GM18498 (cell line): ENCODE measurements around the gene UBE2D2.

Experiments used
- ATAC-seq: cut with Tn5 transposase; IDR thresholded peaks from one replicate; pipeline ENCODE4 v1.9.1; 2021; ENCODE audit warnings: mild to moderate bottlenecking, moderate library complexity; ENCODE audit not compliant: unreplicated experiment

The UBE2D2 gene

GRCh38 chr5:139646111-139646510 is 85.0 kb downstream of the UBE2D2 start:
- ATAC-seq = no peak

GRCh38 chr5:139646912-139647505 is 85.9 kb downstream of the UBE2D2 start:
- ATAC-seq = no peak

GRCh38 chr5:139647506-139648204 is 86.5 kb downstream of the UBE2D2 start:
- ATAC-seq = no peak

GRCh38 chr5:139648205-139649081 is 87.3 kb downstream of the UBE2D2 start, which contains the start of gene CXXC5:
TSS of gene CXXC5 (plus strand) at chr5:139648349. CDS start at chr5:139680524, 32,175 bp downstream.
- ATAC-seq = peak; percentile 30

GRCh38 chr5:139649082-139649991 is 88.2 kb downstream of the UBE2D2 start:
- no peak for ATAC-seq

- ATAC-seq = no peak
These were observed 89.0 kb downstream of the UBE2D2 start for GRCh38 chr5:139650031-139650688.

- no peak for ATAC-seq
These were observed 89.5 kb downstream of the UBE2D2 start for GRCh38 chr5:139650689-139651042.

- ATAC-seq = no peak
These were observed 90.1 kb downstream of the UBE2D2 start for GRCh38 chr5:139651043-139651834.

GRCh38 chr5:139651853-139652787 is 91.0 kb downstream of the UBE2D2 start:
- ATAC-seq = peak; percentile 39

GRCh38 chr5:139652788-139653241 is 91.7 kb downstream of the UBE2D2 start:
- peak; percentile 39 for ATAC-seq

- ATAC-seq = no peak
These were observed 92.5 kb downstream of the UBE2D2 start for GRCh38 chr5:139653616-139654015.

GRCh38 chr5:139654464-139654863 is 93.3 kb downstream of the UBE2D2 start:
- no peak for ATAC-seq

GRCh38 chr5:139654871-139655491 is 93.8 kb downstream of the UBE2D2 start:
- no peak for ATAC-seq

- ATAC-seq = no peak
These were observed 94.7 kb downstream of the UBE2D2 start for GRCh38 chr5:139655727-139656271.

- no peak for ATAC-seq
These were observed 96.5 kb downstream of the UBE2D2 start for GRCh38 chr5:139657363-139658321.

GRCh38 chr5:139658501-139658927 is 97.4 kb downstream of the UBE2D2 start:
- ATAC-seq = no peak
